ENCODE data around the gene ZBTB39.
"Not testable (repeated sequence)": the region's sequence is repeated elsewhere in the genome, so short reads cannot be mapped to it uniquely, and the experiment has no call there.

DNA sequence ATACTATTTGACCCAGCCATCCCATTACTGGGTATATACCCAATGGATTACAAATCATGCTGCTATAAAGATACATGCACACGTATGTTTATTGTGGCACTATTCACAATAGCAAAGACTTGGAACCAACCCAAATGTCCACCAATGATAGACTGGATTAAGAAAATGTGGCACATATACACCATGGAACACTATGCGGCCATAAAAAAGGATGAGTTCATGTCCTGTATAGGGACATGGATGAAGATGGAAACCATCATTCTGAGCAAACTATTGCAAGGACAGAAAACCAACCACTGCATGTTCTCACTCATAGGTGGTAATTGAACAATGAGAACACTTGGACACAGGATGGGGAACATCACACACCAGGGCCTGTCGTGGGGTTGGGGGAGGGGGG lies 32.1 kb downstream of the ZBTB39 start:
- TF ChIP-seq, protein P1, sequence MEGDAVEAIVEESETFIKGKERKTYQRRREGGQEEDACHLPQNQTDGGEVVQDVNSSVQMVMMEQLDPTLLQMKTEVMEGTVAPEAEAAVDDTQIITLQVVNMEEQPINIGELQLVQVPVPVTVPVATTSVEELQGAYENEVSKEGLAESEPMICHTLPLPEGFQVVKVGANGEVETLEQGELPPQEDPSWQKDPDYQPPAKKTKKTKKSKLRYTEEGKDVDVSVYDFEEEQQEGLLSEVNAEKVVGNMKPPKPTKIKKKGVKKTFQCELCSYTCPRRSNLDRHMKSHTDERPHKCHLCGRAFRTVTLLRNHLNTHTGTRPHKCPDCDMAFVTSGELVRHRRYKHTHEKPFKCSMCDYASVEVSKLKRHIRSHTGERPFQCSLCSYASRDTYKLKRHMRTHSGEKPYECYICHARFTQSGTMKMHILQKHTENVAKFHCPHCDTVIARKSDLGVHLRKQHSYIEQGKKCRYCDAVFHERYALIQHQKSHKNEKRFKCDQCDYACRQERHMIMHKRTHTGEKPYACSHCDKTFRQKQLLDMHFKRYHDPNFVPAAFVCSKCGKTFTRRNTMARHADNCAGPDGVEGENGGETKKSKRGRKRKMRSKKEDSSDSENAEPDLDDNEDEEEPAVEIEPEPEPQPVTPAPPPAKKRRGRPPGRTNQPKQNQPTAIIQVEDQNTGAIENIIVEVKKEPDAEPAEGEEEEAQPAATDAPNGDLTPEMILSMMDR (IDR thresholded peaks at IDR 0.05), result not testable (repeated sequence)
- TF ChIP-seq POLR2A (IDR thresholded peaks at IDR 0.05), result not testable (repeated sequence)

All from body of pancreas (tissue), 4 donors.